K562 (cell line): ENCODE data around the gene SLC22A23. TPM values are rescaled to one million over a fixed set of nuclear protein-coding genes. Genes with fewer than 3 reads are reported as not detected.

Source experiments
- ARHGAP35 ChIP-seq: fragments of 450-650 bp; IDR thresholded peaks from 2 replicates; pipeline ENCODE4 v1.6.1; 2018; ENCODE audit not compliant: partially characterized antibody
- BRD4 ChIP-seq: fragments of 200-600 bp; sonication (generic); IDR thresholded peaks from 2 replicates; pipeline ENCODE4 v1.6.1; 2017; ENCODE audit warnings: inconsistent platforms
- HDAC3 ChIP-seq: fragments of 450-650 bp; IDR thresholded peaks from 2 replicates; pipeline ENCODE4 v1.6.1; 2018; ENCODE audit warnings: borderline replicate concordance, mild to moderate bottlenecking, moderate library complexity; ENCODE audit not compliant: partially characterized antibody
- HDAC6 ChIP-seq: IDR thresholded peaks from 2 replicates; pipeline ENCODE4 v1.6.1; 2012; ENCODE audit warnings: low read depth, mild to moderate bottlenecking, control low read depth, inconsistent platforms, low read length, moderate library complexity
- KAT8 ChIP-seq: fragments of 450-650 bp; IDR thresholded peaks from 2 replicates; pipeline ENCODE4 v1.6.1; 2016; ENCODE audit warnings: low read depth, mild to moderate bottlenecking
- MYNN ChIP-seq, 2 experiments: sonication (generic); formaldehyde crosslinking in 1 of 2; IDR thresholded peaks; 2 replicates each; pipeline versions ENCODE4 v1.5.0 to v1.6.1; 2016 to 2020; ENCODE audit warnings: antibody characterized with exemption in 1 of 2, missing genetic modification reagents in 1 of 2
- PHF8 ChIP-seq: fragments of 200-600 bp; sonication (generic); IDR thresholded peaks from 2 replicates; pipeline ENCODE4 v1.6.1; 2012; ENCODE audit warnings: mixed run types, mild to moderate bottlenecking, inconsistent platforms, low read length, moderate library complexity, borderline replicate concordance
- POLR2AphosphoS5 ChIP-seq: IDR thresholded peaks from 2 replicates; pipeline ENCODE4 v1.6.1; 2011; ENCODE audit warnings: mild to moderate bottlenecking, low read depth, low read length, moderate library complexity; ENCODE audit not compliant: control insufficient read depth, insufficient read depth
- PPARD ChIP-seq: fragments of 250-450 bp; sonication (Bioruptor Pico); IDR thresholded peaks from 2 replicates; pipeline ENCODE4 v1.8.0; 2022; ENCODE audit warnings: inconsistent platforms, mild to moderate bottlenecking, moderate library complexity
- SIN3A ChIP-seq, 2 experiments: fragments of 150-350 bp in 1 of 2; IDR thresholded peaks; 2 replicates each; pipeline ENCODE4 v1.6.1; 2011 to 2016; ENCODE audit warnings: borderline replicate concordance in 2 of 2, low read depth in 2 of 2, low read length in 2 of 2, mild to moderate bottlenecking in 2 of 2, moderate library complexity in 2 of 2; ENCODE audit not compliant: control insufficient read depth in 1 of 2
- SIRT6 ChIP-seq: IDR thresholded peaks from one replicate; pipeline ENCODE4 v1.6.1; 2012; ENCODE audit warnings: low read depth, mild to moderate bottlenecking, control low read depth, inconsistent platforms, low read length, moderate library complexity
- SOX6 ChIP-seq: fragments of 450-650 bp; IDR thresholded peaks from 2 replicates; pipeline ENCODE4 v1.6.1; 2014; ENCODE audit warnings: mild to moderate bottlenecking
- THRB ChIP-seq: fragments of 450-650 bp; formaldehyde crosslinking; conservative IDR thresholded peaks from 2 replicates; pipeline ENCODE4 v1.4.0; 2022; ENCODE audit warnings: mild to moderate bottlenecking, missing genetic modification characterization
- ZMIZ1 ChIP-seq, 2 experiments: fragments of 150-350 bp in 1 of 2; IDR thresholded peaks; 2 replicates each; pipeline ENCODE4 v1.6.1; 2012 to 2016; ENCODE audit warnings: low read depth in 2 of 2, low read length in 2 of 2, mild to moderate bottlenecking in 1 of 2, moderate library complexity in 1 of 2
- ZNF280A ChIP-seq: fragments of 450-650 bp; IDR thresholded peaks from 2 replicates; pipeline ENCODE4 v1.6.1; 2018; ENCODE audit warnings: mild to moderate bottlenecking, low read depth; ENCODE audit not compliant: partially characterized antibody
- ZNF639 ChIP-seq, 2 experiments: fragments of 200-800 bp in 1 of 2; sonication (Bioruptor generic) in 1 of 2; sonication (generic) in 1 of 2; formaldehyde crosslinking in 1 of 2; IDR thresholded peaks in 1 of 2; conservative IDR thresholded peaks in 1 of 2; 2 replicates each; pipeline versions ENCODE4 v1.5.0 to v1.6.1; 2016 to 2020; ENCODE audit warnings: missing compliant biosample characterization in 1 of 2, missing genetic modification characterization in 1 of 2, missing genetic modification reagents in 1 of 2
- polyA plus RNA-seq, 8 experiments: library from polyadenylated mRNA; depleted of rRNA in 4 of 8; stranded (reverse) in 5 of 8; unstranded in 3 of 8; fragments of >200 nt; fragmentation: Nextera tagmentation in 2 of 8; fragmentation: Illumina TruSeq in 1 of 8; extraction: Ambion mirVana in 2 of 8; extraction: Trizol in 1 of 8; gene quantifications; 2 replicates each; pipeline versions ENCODE4 v1.2.1 to v1.2.3, GENCODE V29; 2011 to 2014; ENCODE audit warnings: inconsistent platforms in 1 of 8, missing spikeins in 1 of 8
- total RNA-seq, 7 experiments: library from RNA; depleted of rRNA in 6 of 7; stranded (reverse); fragments of >200 nt in 6 of 7; fragmentation: Illumina TruSeq in 2 of 7; extraction: Trizol in 2 of 7; gene quantifications; 2 replicates each; pipeline versions ENCODE4 v1.2.1 to v1.2.3, GENCODE V29; 2011 to 2021; ENCODE audit warnings: low replicate concordance in 1 of 7

SLC22A23 gene
- total and polyA plus RNA-seq, 9 of the 15 experiments (the other 6 are each of a cell fraction or from before 2014, with no cell fraction given): 0.30 to 8.7 (median 2.5) TPM

GRCh38 chr6:3337521-3338350 lies 119.1 kb downstream of the SLC22A23 start (continued):
- no peak for TF ChIP-seq THRB (CRISPR knock-in tag)
- TF ChIP-seq ZMIZ1 (IDR thresholded peaks at IDR 0.05; ENCODE audit: low read depth in 2 of 2, low read length in 2 of 2): no peak
- no peak; the same call in 1 of the 2 replicates for TF ChIP-seq PHF8
- 0 out of 2 replicates have a peak, but pooled peaks have one; percentile 25 for TF ChIP-seq SOX6
- TF ChIP-seq POLR2AphosphoS5: no peak
- TF ChIP-seq KAT8: no peak
- no peak for TF ChIP-seq SIN3A (IDR thresholded peaks at IDR 0.05; ENCODE audit: borderline replicate concordance in 2 of 2, control insufficient read depth in 1 of 2, low read depth in 2 of 2, low read length in 2 of 2)
- TF ChIP-seq PPARD (CRISPR knock-in tag): no peak
- TF ChIP-seq HDAC6: no peak
- TF ChIP-seq BRD4: no peak
- TF ChIP-seq MYNN (IDR thresholded peaks at IDR 0.05): no peak
- no peak for TF ChIP-seq MYNN (CRISPR knock-in tag; IDR thresholded peaks at IDR 0.05)
- no peak for TF ChIP-seq ARHGAP35
- TF ChIP-seq ZNF639 (CRISPR knock-in tag; conservative IDR thresholded peaks at IDR 0.05 in 1 of 2, IDR thresholded peaks at IDR 0.05 in 1 of 2): peak in 1 of 2 experiments; percentile 41; a peak in 1 of 4 replicates
- no peak for TF ChIP-seq SIRT6
- no peak for TF ChIP-seq ZNF280A
- TF ChIP-seq HDAC3: peak; percentile 22
